ENCODE data around the gene CST4.

GRCh38 chr20:23649830-23650417 is 38.9 kb downstream of the CST4 start:
- TF ChIP-seq CTCF (IDR thresholded peaks at IDR 0.05) (no peak), EZH2 (IDR thresholded peaks at IDR 0.05) (no peak)

Data from neural progenitor cell (in vitro differentiated cells).